ENCODE measurements around the gene COX6B2.
"Not testable (repeated sequence)": the region's sequence is repeated elsewhere in the genome, so short reads cannot be mapped to it uniquely, and the experiment has no call there.

Gene COX6B2, protein sequence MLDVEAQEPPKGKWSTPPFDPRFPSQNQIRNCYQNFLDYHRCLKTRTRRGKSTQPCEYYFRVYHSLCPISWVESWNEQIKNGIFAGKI

GRCh38 chr19:55354698-55355212 lies at the start of gene COX6B2:
COX6B2 (minus strand) TSS chr19:55354719; CDS start chr19:55354521, 198 bp downstream.
- in situ Hi-C loops (cut with HindIII; ENCODE audit: low sequenced_read_pairs), result loop anchor here (10.0 kb wide), 1 partner anchor 140 kb away; no protein-coding TSS in a partner anchor

DNA sequence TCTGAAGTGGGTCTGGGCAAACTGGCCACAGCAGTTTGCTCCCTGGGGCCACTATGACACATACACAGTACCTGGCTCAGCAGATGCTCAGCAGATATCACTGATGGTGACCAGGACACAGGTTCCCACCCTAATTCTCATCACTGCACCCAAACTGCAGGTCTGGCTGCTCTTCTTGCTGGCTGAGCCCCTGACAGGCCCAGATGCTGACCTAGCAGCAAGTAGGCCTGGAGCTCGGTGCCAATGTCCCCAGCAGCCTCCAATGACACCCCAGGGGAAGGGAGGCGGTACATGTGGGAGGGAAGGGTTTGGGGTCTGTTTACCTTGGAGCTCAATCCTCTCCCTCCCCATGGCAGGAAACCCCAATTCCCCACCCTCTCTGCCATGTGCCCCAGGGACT lies 48.0 kb upstream of the COX6B2 start:
- in situ Hi-C loops (cut with HindIII; ENCODE audit: low sequenced_read_pairs), result no loop called here

- in situ Hi-C loops (cut with HindIII; ENCODE audit: low sequenced_read_pairs), result not testable (repeated sequence)
Observed at GRCh38 chr19:55401390-55401789, 46.9 kb upstream of the COX6B2 start.

DNA sequence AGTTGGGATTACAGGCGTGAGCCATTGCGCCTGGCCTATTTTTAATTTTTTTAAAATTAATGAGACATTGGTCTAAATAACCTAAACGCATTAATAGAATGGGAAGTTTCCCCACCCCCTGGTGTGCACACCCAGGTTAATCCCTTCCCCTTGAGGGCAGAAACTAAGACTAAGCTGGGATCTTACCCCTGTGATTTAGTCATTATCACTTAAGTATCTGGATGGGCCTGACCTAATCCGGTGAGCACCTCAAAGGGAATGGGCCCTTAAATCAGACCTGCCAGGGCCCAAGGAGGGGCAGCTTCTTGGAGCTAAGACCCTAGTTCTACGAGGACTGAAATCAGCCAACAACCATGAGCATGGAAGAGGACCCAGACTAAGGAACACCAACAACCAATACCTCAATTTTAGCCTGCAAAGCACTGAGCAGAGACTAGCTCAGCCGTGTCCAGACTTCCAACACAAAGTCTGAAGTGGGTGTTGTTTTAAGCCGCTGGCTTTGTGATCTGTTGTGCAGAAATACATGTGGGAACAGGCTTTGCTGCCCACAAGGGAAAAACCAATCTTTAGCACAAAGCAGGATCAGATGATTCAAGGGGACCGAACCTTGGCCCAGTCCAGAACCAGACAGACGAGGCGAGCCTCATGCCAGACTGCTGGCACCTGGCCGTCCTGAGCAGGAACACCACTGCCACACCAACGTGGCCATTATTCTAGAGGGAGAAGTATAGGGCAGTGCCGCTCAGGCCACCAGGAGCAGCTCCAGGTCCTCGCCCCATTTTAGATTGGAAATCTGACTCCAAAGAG lies 46.0 kb upstream of the COX6B2 start:
- in situ Hi-C loops (cut with HindIII; ENCODE audit: low sequenced_read_pairs), result no loop called here

GRCh38 chr19:55398200-55398925 lies 43.8 kb upstream of the COX6B2 start:
- in situ Hi-C loops (cut with HindIII; ENCODE audit: low sequenced_read_pairs), result no loop called here

DNA sequence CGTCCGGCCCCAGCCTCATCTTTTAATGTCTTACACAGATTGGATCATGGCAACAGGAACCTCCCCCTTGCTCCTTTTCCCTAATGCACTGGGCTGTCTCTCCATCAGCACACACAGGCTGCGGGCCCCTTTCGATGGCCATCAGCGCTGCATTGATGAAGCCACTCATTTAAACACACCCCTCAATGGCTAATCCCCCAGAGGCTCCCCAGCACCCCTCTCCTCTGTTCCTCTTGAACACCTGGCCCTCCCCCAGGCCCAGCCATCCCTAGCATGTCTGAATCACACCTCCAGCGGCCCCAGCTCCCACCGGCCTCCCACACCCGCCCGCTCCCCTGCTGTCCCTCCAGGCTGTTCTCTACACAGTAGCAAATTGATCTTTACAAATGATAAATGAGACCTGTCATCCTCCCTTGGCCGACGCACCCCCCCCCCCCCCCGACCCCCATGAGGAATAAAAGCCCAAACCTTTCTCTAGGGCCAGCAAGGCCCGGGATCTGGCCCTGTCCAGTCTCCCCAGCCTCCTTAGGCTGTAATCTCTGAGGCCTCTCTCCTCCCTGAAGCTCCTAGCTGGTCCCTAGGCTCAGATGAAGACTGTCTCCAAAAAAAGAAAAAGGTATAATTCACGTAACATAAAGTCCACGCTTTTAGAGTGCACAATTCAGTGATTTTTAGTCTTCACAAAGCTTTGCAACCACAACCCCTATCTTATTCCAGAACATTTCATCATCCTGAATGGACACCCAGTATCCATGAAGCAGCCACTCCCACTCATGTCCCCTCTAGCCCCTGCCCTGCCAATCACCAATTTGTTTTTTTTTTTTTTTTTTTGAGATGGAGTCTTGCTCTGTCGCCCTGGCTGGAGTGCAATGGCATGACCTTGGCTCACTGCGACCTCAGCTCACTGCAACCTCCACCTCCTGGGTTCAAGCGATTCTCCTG lies 38.6 kb upstream of the COX6B2 start:
- in situ Hi-C loops (cut with HindIII; ENCODE audit: low sequenced_read_pairs), result no loop called here

GRCh38 chr19:55391702-55392615 lies 37.4 kb upstream of the COX6B2 start:
- in situ Hi-C loops (cut with HindIII; ENCODE audit: low sequenced_read_pairs), result no loop called here

- in situ Hi-C loops (cut with HindIII; ENCODE audit: low sequenced_read_pairs), result no loop called here
Observed at GRCh38 chr19:55391191-55391670, 36.7 kb upstream of the COX6B2 start.

- in situ Hi-C loops (cut with HindIII; ENCODE audit: low sequenced_read_pairs), result no loop called here
Observed at GRCh38 chr19:55390461-55390880, 36.0 kb upstream of the COX6B2 start.

- in situ Hi-C loops (cut with HindIII; ENCODE audit: low sequenced_read_pairs), result no loop called here
Observed at GRCh38 chr19:55389386-55390317, 35.1 kb upstream of the COX6B2 start.

DNA sequence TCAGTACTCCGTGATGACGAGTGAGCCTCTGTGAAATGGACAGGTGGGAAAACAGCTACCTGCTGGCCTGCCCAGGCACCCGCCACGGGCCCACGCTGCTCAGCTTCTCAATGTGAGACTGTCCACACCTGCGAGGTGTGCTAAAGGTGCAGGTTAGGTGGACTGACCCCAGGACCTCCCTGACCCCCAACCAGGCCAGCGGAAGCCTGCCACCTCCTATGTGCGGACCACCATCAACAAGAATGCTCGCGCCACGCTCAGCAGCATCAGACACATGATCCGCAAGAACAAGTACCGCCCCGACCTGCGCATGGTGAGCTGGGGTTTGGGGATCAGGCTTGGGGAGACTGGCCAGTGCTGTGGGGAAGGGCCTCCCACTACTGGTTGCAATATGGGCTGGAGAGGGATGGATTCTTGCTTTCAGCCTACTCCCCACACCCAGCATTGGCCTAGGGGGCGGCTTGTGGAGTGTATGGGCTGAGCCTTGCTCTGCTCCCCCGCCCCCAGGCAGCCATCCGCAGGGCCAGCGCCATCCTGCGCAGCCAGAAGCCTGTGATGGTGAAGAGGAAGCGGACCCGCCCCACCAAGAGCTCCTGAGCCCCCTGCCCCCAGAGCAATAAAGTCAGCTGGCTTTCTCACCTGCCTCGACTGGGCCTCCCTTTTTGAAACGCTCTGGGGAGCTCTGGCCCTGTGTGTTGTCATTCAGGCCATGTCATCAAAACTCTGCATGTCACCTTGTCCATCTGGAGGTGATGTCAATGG lies 33.4 kb upstream of the COX6B2 start:
- in situ Hi-C loops (cut with HindIII; ENCODE audit: low sequenced_read_pairs), result no loop called here

- in situ Hi-C loops (cut with HindIII; ENCODE audit: low sequenced_read_pairs), result no loop called here
Observed at GRCh38 chr19:55386493-55386971, 32.0 kb upstream of the COX6B2 start.

GRCh38 chr19:55385724-55386492 lies 31.4 kb upstream of the COX6B2 start, which contains the start of gene RPL28:
RPL28 (plus strand) TSS chr19:55385932; CDS start chr19:55386358, 426 bp downstream.
- in situ Hi-C loops (cut with HindIII; ENCODE audit: low sequenced_read_pairs), result no loop called here

DNA sequence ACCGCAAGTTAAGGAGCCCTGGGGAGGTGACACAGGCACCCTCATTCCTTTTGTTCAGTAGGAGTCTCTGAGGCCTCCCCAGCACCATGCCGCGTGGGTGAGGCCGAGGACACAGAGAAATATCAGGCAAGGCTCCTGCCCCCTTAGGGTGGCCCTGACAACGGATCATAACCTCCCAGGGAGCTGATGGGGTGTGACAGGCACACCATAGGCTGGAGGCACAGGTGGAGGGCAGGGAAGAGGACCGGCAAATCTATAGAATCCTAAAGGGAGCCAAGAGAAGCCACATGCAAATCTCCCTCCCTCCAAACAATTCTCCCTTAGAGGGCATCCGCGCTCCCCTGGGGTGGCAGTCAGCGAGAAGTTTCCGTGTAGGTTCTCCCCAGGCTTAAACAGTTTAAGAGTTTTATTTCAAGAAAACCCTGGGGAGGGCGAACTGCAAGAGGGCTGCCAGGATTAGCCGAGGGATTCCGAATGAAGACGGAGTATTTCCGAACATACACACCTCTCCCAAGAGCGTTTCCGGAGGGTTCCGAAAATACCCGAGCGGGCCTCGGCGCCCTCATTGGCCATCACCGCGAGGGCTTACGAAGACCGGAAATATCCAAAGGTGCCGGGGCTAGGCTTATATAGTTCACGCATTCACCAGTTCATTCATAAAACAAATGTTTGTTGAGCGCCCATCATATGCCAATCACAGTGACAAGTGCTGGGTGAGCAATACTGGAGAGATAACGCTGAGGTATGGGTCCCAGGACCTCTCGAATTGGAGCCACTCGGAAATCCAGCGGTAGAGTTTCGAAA lies 30.6 kb upstream of the COX6B2 start:
- in situ Hi-C loops (cut with HindIII; ENCODE audit: low sequenced_read_pairs), result no loop called here

DNA sequence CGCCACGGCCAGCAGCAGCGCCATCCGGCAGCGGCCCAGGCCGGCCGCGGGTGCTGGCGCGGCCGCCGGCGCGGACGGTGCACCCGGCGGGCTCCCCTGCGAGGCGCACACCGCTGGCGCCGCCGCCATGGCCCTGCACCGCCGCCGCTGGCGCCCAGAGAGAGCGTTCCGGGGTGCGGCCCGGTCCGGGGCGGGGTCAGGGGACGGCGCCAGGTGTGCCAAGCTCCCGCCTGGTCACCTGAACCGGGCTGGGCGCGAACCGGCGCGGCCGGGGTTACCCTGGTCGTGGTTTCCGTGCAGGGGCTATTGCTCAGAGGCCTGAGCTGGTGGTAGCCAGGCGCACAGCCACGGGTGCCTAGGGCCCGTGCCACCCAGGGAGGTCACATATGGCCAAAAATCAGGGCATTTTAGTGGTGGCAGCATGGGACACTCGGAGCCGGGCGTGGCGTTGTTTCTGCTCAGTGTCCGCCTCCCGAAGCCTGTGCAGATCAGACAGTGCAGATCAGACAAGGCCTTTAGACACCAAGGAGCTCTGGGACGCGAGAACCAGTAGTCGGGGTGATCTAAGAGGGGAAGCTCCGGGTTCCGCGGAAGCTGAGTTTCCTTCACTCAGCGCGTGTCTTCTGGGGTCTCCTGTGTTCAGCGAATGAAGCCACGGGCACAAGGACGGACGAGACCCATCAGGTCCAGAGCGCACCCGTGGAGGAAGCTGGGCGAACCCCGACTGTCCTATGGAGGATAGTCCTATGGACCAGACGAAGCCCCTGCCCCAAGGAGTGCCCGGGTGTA lies 29.8 kb upstream of the COX6B2 start, which contains the start of gene TMEM238:
TSS of gene TMEM238 (minus strand) at position 162 of the 789 bp plus-strand sequence. CDS start at position 129, 33 bp downstream.
- in situ Hi-C loops (cut with HindIII; ENCODE audit: low sequenced_read_pairs), result no loop called here
